ENCODE results near the gene POLR3A. TPM values are rescaled to one million over a fixed set of nuclear protein-coding genes. Genes with fewer than 3 reads are reported as not detected.
"Not testable (repeated sequence)": the region's sequence is repeated elsewhere in the genome, so short reads cannot be mapped to it uniquely, and the experiment has no call there.

The POLR3A gene
- polyA plus RNA-seq, 1 donor from 2014 or later, result 15.6 TPM

- no peak overlapping the region for H2AFZ ChIP-seq (ENCODE audit: low read depth, low read length)
- no peak overlapping the region for H3K4me3 ChIP-seq (ENCODE audit: low read length)
- H3K9me2 ChIP-seq (ENCODE audit: insufficient read depth, low read length), result no peaks in the 10 kb centered on the region
- H3K27me3 ChIP-seq (ENCODE audit: insufficient read depth, low read depth, low read length), result no peaks in the 10 kb centered on the region
- H3K27ac ChIP-seq (ENCODE audit: low read length), result no peak overlapping the region
- H3K4me2 ChIP-seq (ENCODE audit: low read length), result no peak overlapping the region
- H3K9ac ChIP-seq (ENCODE audit: low read length), result no peak overlapping the region
- TF ChIP-seq EP300 (conservative IDR thresholded peaks at IDR 0.05; ENCODE audit: poor library complexity, severe bottlenecking), result no peak
- no peak for TF ChIP-seq REST (IDR thresholded peaks at IDR 0.05; ENCODE audit: borderline replicate concordance)
- H4K20me1 ChIP-seq (ENCODE audit: insufficient read depth), result no peaks in the 10 kb centered on the region
- H3F3A ChIP-seq (ENCODE audit: insufficient read depth, low read length, poor library complexity, severe bottlenecking), result no peaks in the 10 kb centered on the region
- no peaks in the 10 kb centered on the region for H3K79me2 ChIP-seq (replicated peaks; ENCODE audit: insufficient read depth, low read length)
- peaks cover 3% of the 10 kb centered on the region for H3K36me3 ChIP-seq (ENCODE audit: insufficient read depth, low read length)
- no peaks in the 10 kb centered on the region for H3K9me3 ChIP-seq (ENCODE audit: low read length)
Observed at GRCh38 chr10:78000206-78000605, 29.1 kb downstream of the POLR3A start.

GRCh38 chr10:77998780-77999179, 30.5 kb downstream of the POLR3A start:
- not testable (repeated sequence) for H3K27me3 ChIP-seq (ENCODE audit: insufficient read depth, low read depth, low read length); H3F3A ChIP-seq (ENCODE audit: insufficient read depth, low read length, poor library complexity, severe bottlenecking); H3K4me2 ChIP-seq (ENCODE audit: low read length); H3K9ac ChIP-seq (ENCODE audit: low read length); H2AFZ ChIP-seq (ENCODE audit: low read depth, low read length); H3K4me3 ChIP-seq (ENCODE audit: low read length); H4K20me1 ChIP-seq (ENCODE audit: insufficient read depth); H3K36me3 ChIP-seq (ENCODE audit: insufficient read depth, low read length); H3K9me3 ChIP-seq (ENCODE audit: low read length); H3K79me2 ChIP-seq (replicated peaks; ENCODE audit: insufficient read depth, low read length); H3K9me2 ChIP-seq (ENCODE audit: insufficient read depth, low read length); H3K27ac ChIP-seq (ENCODE audit: low read length)

- no peaks in the 10 kb centered on the region for H4K20me1 ChIP-seq (ENCODE audit: insufficient read depth)
- TF ChIP-seq TAF1 (IDR thresholded peaks at IDR 0.05; ENCODE audit: low read depth) (no peak), CTCF (IDR thresholded peaks at IDR 0.05; ENCODE audit: poor library complexity, severe bottlenecking) (no peak), MXI1 (conservative IDR thresholded peaks at IDR 0.05; ENCODE audit: poor library complexity, severe bottlenecking) (no peak)
- no peak overlapping the region for H3K27ac ChIP-seq (ENCODE audit: low read length)
- no peaks in the 10 kb centered on the region for H3K9me2 ChIP-seq (ENCODE audit: insufficient read depth, low read length)
- H3K79me2 ChIP-seq (replicated peaks; ENCODE audit: insufficient read depth, low read length), result no peaks in the 10 kb centered on the region
- no peaks in the 10 kb centered on the region for H3F3A ChIP-seq (ENCODE audit: insufficient read depth, low read length, poor library complexity, severe bottlenecking)
- H3K4me3 ChIP-seq (ENCODE audit: low read length), result no peak overlapping the region
- no peak overlapping the region for H2AFZ ChIP-seq (ENCODE audit: low read depth, low read length)
- H3K9me3 ChIP-seq (ENCODE audit: low read length), result no peaks in the 10 kb centered on the region
- H3K36me3 ChIP-seq (ENCODE audit: insufficient read depth, low read length), result no peaks in the 10 kb centered on the region
- H3K4me2 ChIP-seq (ENCODE audit: low read length), result no peak overlapping the region
- H3K9ac ChIP-seq (ENCODE audit: low read length), result no peak overlapping the region
- no peaks in the 10 kb centered on the region for H3K27me3 ChIP-seq (ENCODE audit: insufficient read depth, low read depth, low read length)
Observed at GRCh38 chr10:77993620-77994019, 35.7 kb downstream of the POLR3A start.

Measured in neural cell (in vitro differentiated cells).